HEK293 (cell line): Measurements from ENCODE around the gene USP46.

Experiments used
- CTCF ChIA-PET: fragments of 350-600 bp; formaldehyde crosslinking; extraction: SDS; loops from one replicate; lab custom pipeline; 2021; ENCODE audit warnings: antibody characterized with exemption; lab: Yijun Ruan, JAX
- POLR2A ChIA-PET: fragments of 300-600 bp; formaldehyde crosslinking; extraction: SDS; loops from one replicate; lab custom pipeline; 2020; ENCODE audit warnings: antibody characterized with exemption, inconsistent platforms; lab: Yijun Ruan, JAX
- H3K27ac ChIP-seq: fragments of 200-500 bp; sonication (Bioruptor generic); 2 replicates; pipeline ENCODE4 v1.5.1; 2014; ENCODE audit warnings: low read depth, low read length, control low read depth, inconsistent platforms; ENCODE audit errors: extremely low read depth
- H3K36me3 ChIP-seq, 2 experiments: fragments of 200-500 bp in 1 of 2; sonication (Bioruptor generic) in 1 of 2; 1 replicate in 1 of 2; 2 replicates in 1 of 2; pipeline ENCODE4 v1.5.1; 2014 to 2017; ENCODE audit warnings: inconsistent platforms in 2 of 2, low read length in 2 of 2; ENCODE audit not compliant: control insufficient read depth in 2 of 2, insufficient read depth in 1 of 2
- H3K4me1 ChIP-seq: fragments of 200-500 bp; sonication (Bioruptor generic); 2 replicates; pipeline ENCODE4 v1.5.1; 2014; ENCODE audit warnings: mild to moderate bottlenecking, low read length, inconsistent platforms; ENCODE audit not compliant: control insufficient read depth, insufficient read depth
- H3K4me3 ChIP-seq: 2 replicates; pipeline ENCODE4 v1.5.1; 2011; ENCODE audit warnings: low read depth, mild to moderate bottlenecking, control low read depth, low read length, moderate library complexity
- H3K9me3 ChIP-seq: fragments of 200-500 bp; sonication (Bioruptor generic); 2 replicates; pipeline ENCODE4 v1.5.1; 2014; ENCODE audit warnings: low read depth, low read length, inconsistent platforms; ENCODE audit not compliant: control insufficient read depth, insufficient read depth
- EGR2 ChIP-seq: fragments of 450-650 bp; formaldehyde crosslinking; IDR thresholded peaks from 2 replicates; pipeline ENCODE4 v1.5.1; 2016; ENCODE audit warnings: low read depth, missing biosample characterization, missing genetic modification characterization
- HOXA7 ChIP-seq: sonication (generic); formaldehyde crosslinking; IDR thresholded peaks from 2 replicates; pipeline ENCODE4 v1.8.1; 2022; ENCODE audit warnings: missing genetic modification reagents, borderline replicate concordance
- HOXC10 ChIP-seq: sonication (generic); formaldehyde crosslinking; IDR thresholded peaks from 2 replicates; pipeline ENCODE4 v1.8.1; 2023; ENCODE audit warnings: mild to moderate bottlenecking, missing genetic modification reagents
- KLF7 ChIP-seq: fragments of 450-650 bp; formaldehyde crosslinking; IDR thresholded peaks from 2 replicates; pipeline ENCODE4 v1.5.1; 2016; ENCODE audit warnings: missing biosample characterization, missing genetic modification characterization, borderline replicate concordance
- KLF9 ChIP-seq: fragments of 450-650 bp; formaldehyde crosslinking; IDR thresholded peaks from 2 replicates; pipeline ENCODE4 v1.5.1; 2016; ENCODE audit warnings: missing biosample characterization, missing genetic modification characterization, low read depth
- OSR2 ChIP-seq: fragments of 450-650 bp; formaldehyde crosslinking; IDR thresholded peaks from 2 replicates; pipeline ENCODE4 v1.5.1; 2016; ENCODE audit warnings: missing biosample characterization, missing genetic modification characterization
- PRDM2 ChIP-seq: fragments of 450-650 bp; formaldehyde crosslinking; IDR thresholded peaks from 2 replicates; pipeline ENCODE4 v1.5.1; 2016; ENCODE audit warnings: missing biosample characterization, missing genetic modification characterization, borderline replicate concordance
- SETDB1 ChIP-seq: IDR thresholded peaks from one replicate; pipeline ENCODE4 v1.6.1; 2017; ENCODE audit warnings: mild to moderate bottlenecking, low read length, moderate library complexity, mixed read lengths; ENCODE audit not compliant: insufficient read length
- YY2 ChIP-seq: fragments of 450-650 bp; formaldehyde crosslinking; IDR thresholded peaks from 2 replicates; pipeline ENCODE4 v1.5.1; 2016; ENCODE audit warnings: missing biosample characterization, missing genetic modification characterization
- ZBTB8A ChIP-seq: fragments of 450-650 bp; formaldehyde crosslinking; IDR thresholded peaks from 2 replicates; pipeline ENCODE4 v1.5.1; 2016; ENCODE audit warnings: missing biosample characterization, missing genetic modification characterization
- ZFHX2 ChIP-seq: fragments of 450-650 bp; formaldehyde crosslinking; conservative IDR thresholded peaks from 2 replicates; pipeline ENCODE4 v1.5.1; 2016; ENCODE audit warnings: missing biosample characterization, missing genetic modification characterization
- ZFP41 ChIP-seq: fragments of 450-650 bp; formaldehyde crosslinking; IDR thresholded peaks from 2 replicates; pipeline ENCODE4 v1.5.1; 2016; ENCODE audit warnings: missing biosample characterization, missing genetic modification characterization, borderline replicate concordance
- ZNF112 ChIP-seq: fragments of 450-650 bp; formaldehyde crosslinking; IDR thresholded peaks from 2 replicates; pipeline ENCODE4 v1.5.0; 2017; ENCODE audit warnings: missing biosample characterization, missing genetic modification characterization
- ZNF239 ChIP-seq: fragments of 450-650 bp; formaldehyde crosslinking; IDR thresholded peaks from 2 replicates; pipeline ENCODE4 v1.5.1; 2016; ENCODE audit warnings: missing biosample characterization, missing genetic modification characterization
- ZNF354C ChIP-seq: fragments of 450-650 bp; formaldehyde crosslinking; IDR thresholded peaks from 2 replicates; pipeline ENCODE4 v1.5.1; 2016; ENCODE audit warnings: missing biosample characterization, missing genetic modification characterization, low read depth, borderline replicate concordance
- ZNF366 ChIP-seq: fragments of 450-650 bp; formaldehyde crosslinking; conservative IDR thresholded peaks from 2 replicates; pipeline ENCODE4 v1.5.1; 2016; ENCODE audit warnings: missing biosample characterization, missing genetic modification characterization
- ZNF561 ChIP-seq: fragments of 450-650 bp; IDR thresholded peaks from 2 replicates; pipeline ENCODE4 v1.5.1; 2018; ENCODE audit warnings: missing biosample characterization, missing genetic modification characterization, borderline replicate concordance
- ZNF585B ChIP-seq: fragments of 450-650 bp; formaldehyde crosslinking; IDR thresholded peaks from 2 replicates; pipeline ENCODE4 v1.5.1; 2016; ENCODE audit warnings: missing biosample characterization, missing genetic modification characterization
- ZNF624 ChIP-seq: fragments of 450-650 bp; formaldehyde crosslinking; IDR thresholded peaks from 2 replicates; pipeline ENCODE4 v1.5.1; 2017; ENCODE audit warnings: missing biosample characterization, missing genetic modification characterization
- ZNF660 ChIP-seq: fragments of 450-650 bp; IDR thresholded peaks from 2 replicates; pipeline ENCODE4 v1.5.1; 2018; ENCODE audit warnings: missing biosample characterization, mild to moderate bottlenecking, missing genetic modification characterization
- ZNF677 ChIP-seq: fragments of 450-650 bp; IDR thresholded peaks from 2 replicates; pipeline ENCODE4 v1.5.0; 2018; ENCODE audit warnings: missing biosample characterization, mild to moderate bottlenecking, missing genetic modification characterization, moderate library complexity
- ZNF692 ChIP-seq: fragments of 450-650 bp; formaldehyde crosslinking; IDR thresholded peaks from 2 replicates; pipeline ENCODE4 v1.5.1; 2016; ENCODE audit warnings: missing biosample characterization, missing genetic modification characterization
- ZSCAN16 ChIP-seq: fragments of 450-650 bp; formaldehyde crosslinking; IDR thresholded peaks from 2 replicates; pipeline ENCODE4 v1.5.1; 2016; ENCODE audit warnings: missing biosample characterization, missing genetic modification characterization
- TF ChIP-seq, protein P1 (sequence below): fragments of 450-650 bp; formaldehyde crosslinking; IDR thresholded peaks from 2 replicates; pipeline ENCODE4 v1.5.1; 2017; ENCODE audit warnings: missing biosample characterization, missing genetic modification characterization
- TF ChIP-seq, protein P2 (sequence below): fragments of 450-650 bp; formaldehyde crosslinking; IDR thresholded peaks from 2 replicates; pipeline ENCODE4 v1.5.1; 2016; ENCODE audit warnings: missing biosample characterization, missing genetic modification characterization

USP46 gene

DNA sequence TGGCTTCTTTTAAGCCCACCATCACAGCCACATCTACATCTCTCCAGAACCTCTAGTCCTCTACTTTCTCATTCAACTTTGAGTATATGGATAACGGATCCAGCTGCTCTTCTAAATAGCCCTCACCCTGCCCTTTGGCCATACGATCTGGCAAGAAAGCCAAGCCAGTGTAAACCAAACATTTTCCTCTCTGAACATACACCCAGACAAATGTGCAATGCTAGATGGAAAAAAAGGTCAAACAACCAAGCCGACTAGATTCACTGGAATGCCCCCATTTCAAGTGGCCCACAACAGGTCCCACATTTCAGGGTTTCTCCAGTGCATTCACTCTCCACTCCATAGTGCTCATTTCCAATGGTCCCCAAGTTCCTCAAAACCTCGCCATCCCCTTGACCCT lies 24.0 kb downstream of the USP46 start:
- H3K36me3 ChIP-seq = peaks cover 0 to under 1% of the 10 kb centered on the region in 2 experiments; a peak in 1 of 3 replicates
- CTCF ChIA-PET = interaction anchor here (0.7 kb wide), 1 partner anchor 599 kb away, joined by 3 read pairs; no protein-coding TSS in a partner anchor
- TF ChIP-seq, protein P1, sequence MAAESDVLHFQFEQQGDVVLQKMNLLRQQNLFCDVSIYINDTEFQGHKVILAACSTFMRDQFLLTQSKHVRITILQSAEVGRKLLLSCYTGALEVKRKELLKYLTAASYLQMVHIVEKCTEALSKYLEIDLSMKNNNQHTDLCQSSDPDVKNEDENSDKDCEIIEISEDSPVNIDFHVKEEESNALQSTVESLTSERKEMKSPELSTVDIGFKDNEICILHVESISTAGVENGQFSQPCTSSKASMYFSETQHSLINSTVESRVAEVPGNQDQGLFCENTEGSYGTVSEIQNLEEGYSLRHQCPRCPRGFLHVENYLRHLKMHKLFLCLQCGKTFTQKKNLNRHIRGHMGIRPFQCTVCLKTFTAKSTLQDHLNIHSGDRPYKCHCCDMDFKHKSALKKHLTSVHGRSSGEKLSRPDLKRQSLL (tag by site-specific recombination) = no peak
- TF ChIP-seq YY2 (tag by site-specific recombination) (no peak), ZNF366 (tag by site-specific recombination) (no peak), ZNF239 (tag by site-specific recombination) (no peak), ZNF677 (tag by site-specific recombination) (no peak), ZSCAN16 (no peak)
- TF ChIP-seq, all 188 proteins: peak for 0

DNA sequence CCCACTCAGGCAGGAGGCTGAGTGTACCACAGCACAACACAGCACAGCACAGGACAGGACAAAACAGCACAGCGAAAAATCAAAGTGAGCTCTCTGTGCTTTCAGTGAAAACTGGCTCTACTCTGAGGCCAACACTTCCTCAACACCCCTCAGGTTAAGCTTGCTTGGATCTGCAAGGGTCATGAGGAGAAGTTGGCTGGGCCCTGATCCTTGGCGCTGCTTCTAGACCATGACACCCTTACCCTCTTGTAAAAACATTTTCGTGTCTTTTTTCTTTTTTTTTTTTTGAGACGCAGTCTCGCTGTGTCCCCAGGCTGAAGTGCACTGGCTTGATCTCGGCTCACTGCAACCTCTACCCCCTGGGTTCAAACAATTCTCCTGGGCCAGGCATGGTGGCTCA lies 25.3 kb downstream of the USP46 start:
- Histone ChIP-seq H3K36me3 (peaks cover 0 to 6% of the 10 kb centered on the region in 2 experiments; a peak in 1 of 3 replicates), H3K27ac (no peak overlapping the region), H3K4me1 (no peaks in the 10 kb centered on the region), H3K4me3 (no peak overlapping the region), H3K9me3 (no peaks in the 10 kb centered on the region)
- ChIA-PET CTCF (no interaction called here), POLR2A (no interaction called here)
- TF ChIP-seq ZNF354C (tag by site-specific recombination) = no peak
- TF ChIP-seq KLF9 (tag by site-specific recombination) = no peak
- TF ChIP-seq ZFP41 (tag by site-specific recombination) = no peak
- TF ChIP-seq KLF7 (tag by site-specific recombination) = no peak
- TF ChIP-seq ZNF660 (tag by site-specific recombination) = no peak
- TF ChIP-seq SETDB1 = no peak
- no peak for TF ChIP-seq HOXA7
- no peak for TF ChIP-seq ZNF624 (tag by site-specific recombination)
- no peak for TF ChIP-seq HOXC10 (CRISPR knock-in tag)
- TF ChIP-seq ZNF585B (tag by site-specific recombination) = no peak
- no peak for TF ChIP-seq PRDM2 (tag by site-specific recombination)
- TF ChIP-seq ZNF561 (tag by site-specific recombination) = no peak
- TF ChIP-seq ZBTB8A (tag by site-specific recombination) = no peak
- TF ChIP-seq ZFHX2 (tag by site-specific recombination) = no peak
- TF ChIP-seq EGR2 (tag by site-specific recombination) = no peak
- TF ChIP-seq OSR2 (tag by site-specific recombination) = no peak
- TF ChIP-seq, protein P2, sequence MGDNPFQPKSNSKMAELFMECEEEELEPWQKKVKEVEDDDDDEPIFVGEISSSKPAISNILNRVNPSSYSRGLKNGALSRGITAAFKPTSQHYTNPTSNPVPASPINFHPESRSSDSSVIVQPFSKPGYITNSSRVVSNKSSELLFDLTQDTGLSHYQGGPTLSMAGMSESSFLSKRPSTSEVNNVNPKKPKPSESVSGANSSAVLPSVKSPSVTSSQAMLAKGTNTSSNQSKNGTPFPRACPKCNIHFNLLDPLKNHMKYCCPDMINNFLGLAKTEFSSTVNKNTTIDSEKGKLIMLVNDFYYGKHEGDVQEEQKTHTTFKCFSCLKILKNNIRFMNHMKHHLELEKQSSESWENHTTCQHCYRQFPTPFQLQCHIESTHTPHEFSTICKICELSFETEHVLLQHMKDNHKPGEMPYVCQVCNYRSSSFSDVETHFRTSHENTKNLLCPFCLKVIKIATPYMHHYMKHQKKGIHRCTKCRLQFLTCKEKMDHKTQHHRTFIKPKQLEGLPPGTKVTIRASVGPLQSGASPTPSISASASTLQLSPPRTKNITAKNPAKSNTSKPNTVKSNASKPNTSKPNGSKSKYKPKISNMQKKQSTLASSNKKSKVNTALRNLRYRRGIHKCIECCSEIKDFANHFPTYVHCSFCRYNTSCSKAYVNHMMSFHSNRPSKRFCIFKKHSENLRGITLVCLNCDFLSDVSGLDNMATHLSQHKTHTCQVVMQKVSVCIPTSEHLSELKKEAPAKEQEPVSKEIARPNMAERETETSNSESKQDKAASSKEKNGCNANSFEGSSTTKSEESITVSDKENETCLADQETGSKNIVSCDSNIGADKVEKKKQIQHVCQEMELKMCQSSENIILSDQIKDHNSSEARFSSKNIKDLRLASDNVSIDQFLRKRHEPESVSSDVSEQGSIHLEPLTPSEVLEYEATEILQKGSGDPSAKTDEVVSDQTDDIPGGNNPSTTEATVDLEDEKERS (tag by site-specific recombination) = no peak
- no peak for TF ChIP-seq ZNF112 (tag by site-specific recombination)
- no peak for TF ChIP-seq ZNF692

More for the DNA sequence above, 24.0 kb downstream of the USP46 start:
- H3K4me3 ChIP-seq = no peak overlapping the region
- no peaks in the 10 kb centered on the region for H3K4me1 ChIP-seq
- H3K9me3 ChIP-seq = no peaks in the 10 kb centered on the region
- POLR2A ChIA-PET = no interaction called here
- H3K27ac ChIP-seq = no peak overlapping the region
